HG02571 (cell line): ENCODE measurements around the gene PEX11A.
"Not testable (repeated sequence)": the region's sequence is repeated elsewhere in the genome, so short reads cannot be mapped to it uniquely, and the experiment has no call there.

Experiments
- ATAC-seq: cut with Tn5 transposase; IDR thresholded peaks from one replicate; pipeline ENCODE4 v1.9.1; 2021; ENCODE audit warnings: mild to moderate bottlenecking, moderate library complexity; ENCODE audit not compliant: unreplicated experiment

PEX11A gene, protein sequence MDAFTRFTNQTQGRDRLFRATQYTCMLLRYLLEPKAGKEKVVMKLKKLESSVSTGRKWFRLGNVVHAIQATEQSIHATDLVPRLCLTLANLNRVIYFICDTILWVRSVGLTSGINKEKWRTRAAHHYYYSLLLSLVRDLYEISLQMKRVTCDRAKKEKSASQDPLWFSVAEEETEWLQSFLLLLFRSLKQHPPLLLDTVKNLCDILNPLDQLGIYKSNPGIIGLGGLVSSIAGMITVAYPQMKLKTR

DNA sequence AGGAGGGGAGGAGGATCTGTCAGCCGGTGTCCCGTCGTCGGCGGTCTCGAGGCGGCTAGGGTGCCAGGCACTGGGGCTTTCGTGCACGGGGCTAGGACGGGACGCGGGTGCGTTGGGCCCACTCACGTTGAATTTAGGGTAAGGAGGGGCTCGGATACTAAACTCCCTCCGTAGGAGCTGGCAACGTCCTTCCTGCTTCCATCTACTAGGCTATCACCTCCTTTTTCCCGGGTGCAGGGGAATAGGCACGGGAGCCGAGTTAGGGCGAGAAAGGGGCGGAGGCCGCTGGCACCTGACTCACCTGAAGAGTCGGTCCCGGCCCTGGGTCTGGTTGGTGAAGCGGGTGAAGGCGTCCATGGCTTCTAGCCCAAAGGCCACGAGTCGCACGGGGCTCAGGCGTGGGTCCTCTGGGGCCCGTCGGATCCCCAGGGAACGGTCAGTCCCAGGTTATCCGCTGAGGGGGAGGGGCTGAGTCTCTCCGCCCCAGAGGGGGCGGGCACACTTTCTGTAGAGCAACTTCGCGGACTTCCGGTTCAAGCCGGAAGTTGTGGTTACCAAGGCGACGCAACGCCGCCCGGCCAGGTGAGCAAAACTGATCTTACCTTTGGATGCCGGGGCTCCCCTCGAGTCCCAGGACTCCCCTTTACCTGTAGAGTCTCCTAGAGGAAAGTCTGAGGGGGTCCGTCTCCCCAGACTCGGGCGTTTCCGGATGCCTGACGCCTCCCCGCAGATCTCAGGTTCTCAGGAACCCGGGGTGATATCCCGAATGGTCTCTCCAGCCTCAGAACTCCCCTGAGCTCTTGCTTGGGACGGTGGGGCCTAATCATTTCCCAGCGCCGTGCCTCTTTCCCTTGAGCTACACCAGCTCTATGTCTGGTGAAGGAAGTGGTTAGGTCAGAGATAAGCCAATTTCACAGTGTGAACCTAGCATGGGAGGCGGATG, at the start of gene PEX11A, which contains the start of gene WDR93:
TSS of gene PEX11A (minus strand) at position 479 of the 943 bp plus-strand sequence. CDS start at position 357, 122 bp downstream.
TSS of gene WDR93 (plus strand) at position 536 of the 943 bp plus-strand sequence. CDS start 10,936 bp downstream, outside the sequence.
- peak; percentile 93 for ATAC-seq

GRCh38 chr15:89740137-89740536, 49.6 kb upstream of the PEX11A start:
- ATAC-seq: no peak

GRCh38 chr15:89735773-89736172, 45.2 kb upstream of the PEX11A start:
- ATAC-seq: no peak

DNA sequence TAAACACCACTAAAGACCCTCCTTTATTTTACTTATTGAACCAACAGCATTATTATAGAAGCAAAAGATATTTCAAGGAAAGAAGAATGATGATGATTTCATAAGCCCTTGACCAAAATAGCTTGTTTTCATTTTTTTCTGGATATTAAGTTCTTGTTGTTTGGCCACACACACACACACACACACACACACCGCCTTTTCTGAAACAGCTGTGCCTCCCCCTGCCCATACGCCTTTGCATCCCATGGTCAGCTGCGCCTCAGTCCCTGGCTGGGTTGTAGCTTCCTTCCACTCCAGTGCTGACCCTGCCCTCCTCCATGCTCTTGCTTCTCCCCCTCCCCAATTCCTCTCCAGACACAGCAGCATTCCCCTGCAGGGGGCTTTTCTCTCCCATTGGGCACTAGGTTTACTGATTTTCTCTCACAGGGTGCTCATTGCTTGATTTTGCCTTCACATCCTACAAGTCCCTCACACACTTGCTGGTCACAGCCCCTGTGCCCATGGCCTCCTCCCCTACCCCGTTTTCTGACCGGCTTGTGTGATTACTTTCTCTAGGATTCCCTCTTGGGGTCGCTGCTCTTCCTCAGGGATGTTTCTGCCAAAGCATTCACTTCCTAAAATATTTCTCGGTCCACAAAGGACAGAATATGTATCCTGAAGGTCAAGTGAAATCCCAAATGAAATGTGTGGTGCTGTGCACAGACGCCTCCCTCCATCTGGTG, 42.1 kb upstream of the PEX11A start:
- no peak for ATAC-seq

- ATAC-seq: no peak
Observed at GRCh38 chr15:89731275-89731674, 40.7 kb upstream of the PEX11A start.

GRCh38 chr15:89728254-89728653, 37.7 kb upstream of the PEX11A start:
- ATAC-seq: no peak

DNA sequence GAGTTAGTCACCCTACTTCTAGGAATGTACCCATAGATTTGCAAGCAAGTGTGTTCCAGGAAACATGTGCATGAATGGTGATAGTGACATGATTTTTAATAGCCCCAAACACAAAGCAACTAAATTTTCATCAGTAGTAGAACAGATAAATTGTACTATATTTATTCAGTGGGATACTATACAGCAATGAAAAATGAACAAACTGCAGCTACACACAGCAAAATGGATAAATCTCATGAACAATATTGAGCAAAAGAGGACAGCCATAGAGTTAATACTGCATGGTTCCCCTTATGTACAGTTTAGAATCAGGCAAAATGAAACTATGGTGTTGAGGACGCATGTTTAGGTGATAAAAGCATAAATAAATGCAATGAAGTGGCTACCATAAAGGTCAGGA, 34.5 kb upstream of the PEX11A start:
- no peak for ATAC-seq

DNA sequence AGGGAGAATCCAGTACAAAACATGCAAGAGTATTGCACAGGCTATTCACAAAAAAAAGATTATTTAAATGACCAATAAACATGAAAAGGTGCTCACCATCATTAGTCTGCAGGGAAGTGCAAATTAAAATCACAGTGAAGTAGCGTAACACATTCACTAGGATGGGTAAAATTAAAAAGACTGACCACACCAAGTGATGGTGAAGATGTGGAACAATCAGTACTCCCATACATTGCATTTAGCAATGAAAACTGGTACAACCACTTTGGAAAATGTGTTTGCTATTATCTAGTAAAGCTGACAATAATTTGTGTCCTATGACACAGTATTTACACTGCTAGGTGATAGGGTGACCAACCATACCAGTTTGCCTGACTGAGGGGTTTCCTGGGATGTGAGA, 34.1 kb upstream of the PEX11A start:
- no peak for ATAC-seq

GRCh38 chr15:89723031-89723430, 32.5 kb upstream of the PEX11A start:
- no peak for ATAC-seq

DNA sequence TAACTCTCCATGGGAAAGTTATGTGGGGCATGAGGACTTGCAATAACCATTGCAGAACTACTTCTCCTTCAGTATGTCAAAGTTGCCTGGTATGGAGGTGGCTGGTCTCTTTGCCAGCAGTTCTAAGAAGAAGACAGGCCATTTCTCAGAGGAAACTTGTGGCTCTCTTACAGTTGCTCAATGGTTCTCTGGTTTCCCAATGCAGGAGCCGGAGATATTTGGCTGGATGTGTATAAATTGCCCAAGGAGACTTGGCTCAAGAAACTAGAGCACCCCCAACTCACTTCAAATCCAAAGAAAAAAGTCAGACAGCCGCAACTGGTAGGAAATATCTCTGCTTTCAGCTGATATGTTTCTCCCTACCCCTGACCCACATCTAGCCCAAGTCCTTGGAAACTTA, 24.2 kb upstream of the PEX11A start:
- ATAC-seq: no peak

GRCh38 chr15:89707577-89707976, 17.0 kb upstream of the PEX11A start:
- ATAC-seq: no peak

DNA sequence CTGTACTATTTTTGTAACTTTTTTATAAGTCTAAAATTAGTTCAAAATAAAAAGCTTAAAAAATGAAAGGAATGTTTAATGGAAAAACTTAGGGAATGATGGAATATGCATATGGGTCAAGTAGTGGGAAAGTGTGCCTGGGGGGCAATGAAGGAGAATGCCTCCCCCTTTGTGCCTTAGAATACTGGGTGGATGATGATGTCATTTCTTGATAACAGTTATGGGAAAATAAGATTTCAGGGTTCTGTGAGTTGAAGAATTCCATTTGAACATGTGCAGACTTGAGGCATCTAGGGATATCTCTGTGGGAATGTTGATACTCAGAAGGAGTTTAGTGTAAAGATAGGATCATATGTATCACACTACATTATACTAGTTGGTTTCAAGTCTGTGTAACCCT, 13.9 kb upstream of the PEX11A start:
- no peak for ATAC-seq

- no peak for ATAC-seq
Observed at GRCh38 chr15:89695198-89695597, 4.6 kb upstream of the PEX11A start.

- no peak for ATAC-seq
Observed at GRCh38 chr15:89693696-89694095, 3.1 kb upstream of the PEX11A start.

DNA sequence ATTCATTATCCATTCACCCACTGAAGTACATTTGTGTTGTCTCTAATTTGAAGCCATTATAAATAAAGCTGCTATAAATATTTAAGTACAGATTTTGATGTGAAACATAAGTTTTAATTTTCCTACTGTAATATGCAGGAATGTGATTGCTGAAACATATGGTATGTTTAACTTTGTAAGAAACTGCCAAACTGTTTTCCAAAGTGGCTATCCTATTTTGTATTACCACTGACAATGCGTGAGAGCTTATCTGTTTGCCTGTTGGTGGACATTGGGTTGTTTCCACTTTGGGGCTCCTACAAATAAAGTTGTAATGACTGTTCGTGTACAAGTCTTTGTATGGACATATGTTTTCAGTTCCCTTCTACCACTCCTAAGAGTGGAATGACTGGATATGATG, 2.5 kb upstream of the PEX11A start:
- ATAC-seq: no peak

GRCh38 chr15:89689930-89690275, 651 bp downstream of the PEX11A start:
- ATAC-seq: not testable (repeated sequence)

- no peak for ATAC-seq
Observed at GRCh38 chr15:89686522-89686921, 4.0 kb downstream of the PEX11A start.

GRCh38 chr15:89685995-89686394, 4.6 kb downstream of the PEX11A start:
- no peak for ATAC-seq

- no peak for ATAC-seq
Observed at GRCh38 chr15:89681146-89681545, 9.4 kb downstream of the PEX11A start.

DNA sequence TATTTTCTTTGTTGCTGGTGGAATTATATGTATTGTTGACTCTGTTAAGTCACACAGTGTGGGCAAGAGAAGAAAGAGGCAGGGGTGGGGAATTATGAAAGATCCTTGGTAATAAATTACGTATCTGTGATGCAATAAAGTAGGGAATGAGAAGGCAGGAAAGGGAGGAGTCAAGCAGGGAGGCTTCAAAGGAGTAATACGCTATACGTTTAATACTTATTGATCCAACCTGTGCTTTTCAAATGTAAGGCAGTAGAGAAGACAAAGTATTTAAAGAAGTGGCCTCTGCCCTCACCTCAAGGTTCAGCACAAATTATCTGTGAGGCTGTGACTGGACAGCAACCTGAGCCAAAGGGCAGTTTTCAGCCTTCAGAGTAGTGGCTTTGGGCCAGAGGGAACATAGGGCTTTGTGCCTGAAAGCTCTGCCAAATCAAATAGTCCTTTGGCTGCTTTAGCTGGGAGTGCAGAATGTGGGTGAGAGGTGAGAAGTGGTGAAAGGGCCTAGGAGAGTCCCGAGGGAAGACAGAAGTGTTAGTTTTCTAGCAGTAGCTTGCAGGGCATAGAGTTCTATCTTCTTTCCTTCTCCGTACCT, 10.2 kb downstream of the PEX11A start:
- ATAC-seq: no peak

- no peak for ATAC-seq
Observed at GRCh38 chr15:89679212-89679611, 11.3 kb downstream of the PEX11A start, which contains the start of gene PLIN1. PLIN1 (minus strand) TSS chr15:89679367; CDS start chr15:89677489, 1,878 bp downstream.
